Measurements from ENCODE around the gene TENM4. TPM values are rescaled to one million over a fixed set of nuclear protein-coding genes. Genes with fewer than 3 reads are reported as not detected.

TENM4 gene
- total RNA-seq, 2 donors from 2014 or later = 2.5 to 4.4 TPM

DNA sequence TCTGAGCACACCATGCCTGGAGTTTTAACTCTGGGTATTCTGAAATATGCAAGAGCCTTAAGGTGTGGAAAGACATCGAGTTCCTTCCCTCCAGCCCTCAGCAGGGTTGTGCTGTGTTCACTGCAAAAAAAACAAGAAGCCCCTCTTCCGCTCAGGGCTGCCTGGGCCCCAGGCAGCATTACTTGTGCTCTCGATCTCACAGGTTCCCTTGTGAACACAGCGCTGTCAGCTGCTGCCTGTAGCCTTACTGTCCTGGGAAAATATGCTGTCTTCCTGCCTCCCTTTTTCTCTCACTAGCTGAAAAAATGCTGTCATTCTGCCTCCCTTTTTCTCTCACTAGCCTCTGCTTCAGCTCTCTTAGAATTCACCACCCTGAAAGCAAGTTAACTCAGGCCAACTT is 15.7 kb upstream of the TENM4 start:
- DNase-seq (no peak), ATAC-seq (no peak)
- intact Hi-C loops (cut with DNase I) = no loop called here

DNA sequence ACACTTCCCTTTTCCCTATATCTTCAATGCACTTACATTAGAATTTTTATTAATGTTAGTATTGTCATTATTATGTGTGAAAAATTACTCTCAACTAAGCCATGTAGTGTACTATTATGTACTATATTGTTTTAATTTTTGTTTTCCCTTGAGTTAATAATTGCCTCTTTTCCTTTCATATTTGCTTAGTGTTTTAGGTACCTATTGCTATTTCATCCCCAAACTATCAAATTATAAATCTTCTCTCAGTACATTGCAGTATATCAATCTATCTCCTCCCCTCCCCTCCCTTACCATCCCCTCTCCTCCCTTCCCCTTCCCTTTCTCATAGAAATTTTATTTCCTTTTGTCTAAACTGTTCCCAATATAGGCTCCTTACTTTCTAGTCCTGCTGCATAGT is 12.8 kb upstream of the TENM4 start:
- DNase-seq = no peak
- ATAC-seq = no peak
- intact Hi-C loops (cut with DNase I) = no loop called here

DNA sequence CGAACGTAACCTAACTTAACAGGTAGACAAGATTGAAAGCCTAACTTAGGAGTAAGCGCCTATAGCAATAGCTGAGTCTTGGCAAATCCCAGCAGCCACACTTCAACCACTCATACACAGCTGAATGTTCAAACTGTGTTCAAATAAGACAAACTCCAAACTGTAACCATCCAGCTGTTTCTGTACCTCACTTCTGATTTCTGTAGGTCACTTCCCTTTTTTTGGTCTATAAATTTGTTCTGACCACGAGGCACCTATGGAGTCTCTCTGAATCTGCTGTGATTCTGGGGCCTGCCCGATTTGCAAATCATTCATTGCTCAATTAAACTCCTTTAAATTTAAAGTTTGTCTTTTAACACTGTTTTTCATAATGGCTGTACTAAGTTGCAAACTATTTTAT is 8.2 kb upstream of the TENM4 start:
- DNase-seq (no peak), ATAC-seq (no peak)
- intact Hi-C loops (cut with DNase I) = no loop called here

DNA sequence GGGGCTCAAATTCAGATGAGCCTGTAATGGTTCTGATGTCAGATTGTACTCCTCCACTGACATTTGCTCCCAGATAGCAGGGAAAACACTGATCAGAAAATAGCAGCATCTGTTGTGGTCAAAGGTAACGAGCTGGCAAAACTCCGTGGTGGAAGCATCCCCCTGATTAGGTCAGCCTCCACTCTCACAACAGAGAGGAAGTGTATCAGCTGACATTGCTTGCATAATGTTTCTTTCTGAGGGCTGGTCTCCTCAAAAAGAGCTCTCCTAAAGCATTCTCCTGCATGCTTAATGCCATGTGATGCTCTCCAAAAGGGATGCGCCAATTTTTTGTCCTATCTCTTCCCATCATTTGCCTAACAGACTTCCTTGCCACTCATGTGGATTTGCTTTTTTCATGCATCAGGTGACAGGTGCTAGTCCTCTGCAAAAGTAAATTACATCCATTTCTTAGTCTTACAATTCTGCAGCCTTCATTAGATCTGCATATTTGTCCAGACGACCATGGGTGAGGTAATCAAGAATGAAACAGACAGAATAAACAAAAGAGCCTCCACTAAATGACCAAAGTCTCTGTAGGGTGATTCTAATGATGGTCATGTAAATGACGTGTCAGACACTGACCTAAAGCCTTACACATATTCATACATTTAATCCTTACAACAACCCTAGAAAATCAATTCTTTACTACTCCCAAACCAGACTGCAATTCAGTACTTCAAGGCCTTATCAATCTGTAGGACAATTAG is 6.4 kb upstream of the TENM4 start:
- intact Hi-C loops (cut with DNase I) = no loop called here
- no peak for DNase-seq
- no peak for ATAC-seq

DNA sequence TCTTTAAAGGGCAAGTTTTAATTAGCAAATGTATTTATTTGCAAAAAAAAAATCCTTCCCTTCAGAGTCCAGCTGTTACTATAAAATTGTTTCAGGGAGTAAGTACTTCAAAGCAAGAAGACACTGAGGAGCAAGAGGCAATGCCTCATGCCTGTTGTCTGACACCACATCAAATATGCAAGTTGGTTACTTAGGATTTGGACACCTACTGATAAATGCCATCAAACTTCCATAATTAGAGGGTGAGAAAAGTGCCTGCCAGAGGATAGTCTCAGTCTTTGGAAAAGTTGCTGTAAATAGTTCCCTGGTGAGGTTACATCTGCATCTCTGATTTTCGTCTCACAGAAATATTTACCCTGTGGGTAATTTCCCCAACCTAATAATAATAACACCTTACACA is 4.1 kb upstream of the TENM4 start:
- ATAC-seq (no peak), DNase-seq (no peak)
- intact Hi-C loops (cut with DNase I) = no loop called here

DNA sequence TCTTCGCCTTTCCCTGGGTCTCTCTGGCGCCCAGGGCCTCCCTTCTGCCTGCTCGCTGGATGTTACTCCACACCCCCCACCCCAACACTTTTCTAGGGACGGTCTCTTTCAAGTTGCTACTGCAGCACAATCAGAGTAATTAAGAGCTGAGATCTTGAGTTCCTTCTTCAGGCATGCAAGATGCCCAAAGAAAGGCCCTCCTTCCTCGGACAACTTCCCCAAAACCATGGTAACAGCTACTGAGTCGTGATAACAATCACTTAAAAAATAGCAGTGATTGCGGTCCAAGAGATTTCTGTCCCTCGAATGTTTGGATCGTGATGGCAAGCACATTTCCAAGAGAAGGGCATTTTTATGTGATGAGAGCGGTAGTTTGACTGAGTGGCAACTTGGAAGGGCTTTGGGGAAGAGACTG is 638 bp upstream of the TENM4 start:
- ATAC-seq (no peak), DNase-seq (no peak)
- intact Hi-C loops (cut with DNase I) = no loop called here

DNA sequence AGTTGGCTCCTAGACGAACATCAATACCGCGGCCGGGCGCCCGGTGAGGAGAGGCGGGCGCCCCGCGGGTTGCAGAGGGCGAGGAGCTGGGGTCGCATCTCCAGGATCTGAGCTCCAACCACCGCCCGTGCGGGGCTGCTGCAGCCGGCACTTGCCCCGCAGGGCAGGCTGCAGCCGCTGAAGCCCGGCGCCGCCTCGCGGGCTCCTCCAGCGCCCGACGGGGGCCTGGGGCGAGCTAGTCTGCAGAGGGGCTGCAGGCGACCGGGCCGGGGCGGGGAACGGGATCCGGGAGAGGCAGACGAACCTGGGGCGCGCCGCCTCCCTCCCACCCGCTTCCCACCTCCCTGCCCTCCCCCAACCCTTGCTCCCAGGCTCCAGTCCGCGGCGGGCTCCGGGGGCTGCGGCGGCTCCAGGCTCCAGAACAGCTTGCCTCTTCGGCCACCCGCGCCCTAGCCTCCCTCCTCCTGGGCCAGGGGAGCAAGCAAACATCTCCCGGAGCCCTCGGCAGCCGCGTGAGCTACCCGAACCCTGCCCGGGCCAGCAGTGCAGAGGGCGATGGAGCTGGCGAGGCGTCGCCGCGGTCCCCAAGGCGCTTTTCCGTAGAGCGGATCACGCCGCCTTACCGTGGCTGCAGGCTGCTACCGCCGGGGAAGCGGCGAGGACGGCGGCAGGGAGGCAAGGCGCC is 802 bp downstream of the TENM4 start:
- intact Hi-C loops (cut with DNase I) = no loop called here
- DNase-seq (peak; percentile 27), ATAC-seq (peak; percentile 36 to 46)

DNA sequence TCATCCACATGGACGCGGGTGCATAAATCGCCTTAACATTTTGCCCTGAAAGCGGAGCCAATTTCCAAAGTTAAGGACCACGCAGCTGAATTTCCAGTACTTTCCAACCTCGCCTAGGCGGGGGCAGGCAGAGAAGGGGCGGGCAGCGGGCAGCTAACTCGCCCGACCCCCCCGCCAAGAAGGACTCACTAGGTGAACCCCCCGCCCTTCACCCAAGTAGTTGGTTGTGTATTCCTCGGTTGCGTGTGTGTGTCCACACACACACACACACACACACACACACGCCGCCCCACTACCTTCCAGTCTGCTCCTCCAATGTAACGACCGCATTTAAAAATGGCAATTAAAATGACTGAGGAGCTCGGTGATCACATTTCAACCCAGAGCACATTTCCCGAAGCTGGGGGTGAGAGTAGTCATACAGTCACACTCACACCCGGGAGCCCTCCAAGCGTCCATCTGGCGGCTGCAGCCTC is 1.4 kb downstream of the TENM4 start:
- ATAC-seq (peak; percentile 3 to 7), DNase-seq (no peak)
- intact Hi-C loops (cut with DNase I) = no loop called here

DNA sequence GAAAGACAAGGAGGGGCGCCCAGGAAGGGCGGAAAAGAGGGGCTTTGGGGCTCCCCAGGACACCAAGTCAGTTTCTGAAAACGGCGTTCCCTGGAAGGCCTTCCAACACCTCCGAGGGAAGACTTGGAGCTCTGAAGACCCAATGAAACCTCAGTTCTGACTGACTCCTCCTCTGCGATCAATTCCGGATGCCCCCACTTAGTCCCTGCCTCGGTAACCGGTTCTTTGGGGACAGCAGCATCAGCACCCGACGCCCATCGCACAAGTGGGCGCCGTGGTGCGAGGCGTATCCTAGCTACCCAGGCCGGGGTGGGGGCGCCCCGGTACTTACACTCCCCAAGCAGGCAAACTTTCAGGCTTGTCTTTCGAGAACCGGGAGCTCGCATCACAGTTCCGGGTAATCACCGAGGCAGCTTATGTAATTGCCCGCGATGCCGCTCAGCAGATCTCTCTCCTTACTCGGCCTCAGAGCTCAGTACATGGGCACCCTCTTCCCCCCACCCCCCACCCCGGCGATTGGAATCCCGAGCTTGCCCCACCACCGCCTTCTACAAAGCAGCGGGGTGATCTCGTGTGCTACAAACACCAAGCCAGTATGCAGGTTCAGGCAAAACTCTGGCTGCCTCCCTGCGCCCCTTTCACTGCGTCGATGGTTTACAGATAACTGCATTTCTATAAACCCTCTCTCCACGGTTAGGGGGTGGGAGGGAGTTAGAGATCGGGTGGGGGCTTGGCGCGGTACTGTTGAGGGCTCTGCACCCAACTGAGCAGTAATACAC is 2.0 kb downstream of the TENM4 start:
- peak; percentile 6 to 15 for ATAC-seq
- no peak for DNase-seq
- intact Hi-C loops (cut with DNase I) = no loop called here

DNA sequence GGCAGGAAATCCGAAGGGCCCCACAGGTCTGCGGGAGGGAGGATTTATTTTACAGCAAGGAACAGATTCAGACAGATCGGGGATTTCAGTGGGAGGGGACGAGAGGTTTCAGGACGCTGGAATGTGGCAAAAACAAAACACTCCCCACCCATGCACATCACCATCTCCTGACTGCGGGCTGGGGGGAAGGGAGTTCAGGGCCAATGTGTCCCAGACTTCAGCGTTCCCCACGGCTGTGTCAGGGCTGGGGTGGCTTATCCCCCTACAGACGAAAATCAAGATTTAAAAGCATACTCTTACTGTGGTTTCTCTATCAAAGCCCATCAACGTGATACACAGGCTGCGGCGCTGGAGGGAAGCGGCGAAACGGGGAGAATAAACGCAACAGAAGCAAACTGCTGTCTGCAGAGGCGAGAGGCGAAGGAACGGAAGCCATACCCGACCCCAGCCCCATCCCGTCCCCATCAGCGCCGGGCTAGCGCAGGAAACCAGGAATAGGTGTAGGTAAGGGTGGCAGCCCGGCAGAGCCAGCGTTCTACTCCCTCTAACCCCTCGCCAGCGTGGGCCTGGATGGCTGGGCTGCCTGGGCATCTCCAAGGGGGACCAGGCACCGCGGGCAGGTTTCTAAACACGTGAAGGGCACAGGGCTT is 2.7 kb downstream of the TENM4 start:
- intact Hi-C loops (cut with DNase I) = no loop called here
- peak in 1 of 2 donors; percentile 5 for ATAC-seq
- no peak for DNase-seq

DNA sequence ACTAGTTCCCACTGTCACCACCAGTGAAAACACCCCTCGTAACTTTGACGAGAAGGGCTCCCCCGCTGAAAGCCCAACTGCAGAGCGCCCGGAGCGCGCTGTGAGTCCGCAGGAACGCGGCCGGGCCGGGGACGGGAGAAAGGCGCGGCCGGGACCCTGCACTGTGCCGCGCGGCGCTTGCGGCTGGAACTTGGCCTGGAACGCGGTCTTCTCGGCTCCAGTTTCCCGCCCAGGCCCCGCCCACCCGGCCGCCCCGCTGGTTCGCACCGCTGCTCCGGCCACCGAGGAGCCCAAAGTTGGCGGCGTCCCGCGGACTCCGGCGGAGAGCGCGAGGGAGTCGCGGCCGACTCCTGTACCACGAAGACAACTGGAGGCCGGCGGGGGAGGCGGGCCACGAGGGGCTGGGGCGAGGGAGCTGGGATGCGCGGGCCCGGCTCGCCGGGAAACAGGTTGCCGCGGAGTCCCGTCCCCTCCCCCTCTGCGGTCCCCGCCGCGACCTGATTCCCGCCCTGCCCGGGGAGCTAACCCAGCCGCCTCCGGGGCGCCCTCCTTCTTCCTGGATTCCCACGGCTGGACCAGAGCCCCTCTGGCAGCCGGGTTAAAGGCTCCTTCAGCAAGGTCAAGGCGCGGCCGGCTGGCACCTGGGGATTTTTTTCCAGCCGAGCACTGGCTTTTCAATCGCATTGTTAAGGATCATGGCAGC is 3.4 kb downstream of the TENM4 start:
- intact Hi-C loops (cut with DNase I) = no loop called here
- DNase-seq (peak; percentile 73), ATAC-seq (peak; percentile 50 to 62)

DNA sequence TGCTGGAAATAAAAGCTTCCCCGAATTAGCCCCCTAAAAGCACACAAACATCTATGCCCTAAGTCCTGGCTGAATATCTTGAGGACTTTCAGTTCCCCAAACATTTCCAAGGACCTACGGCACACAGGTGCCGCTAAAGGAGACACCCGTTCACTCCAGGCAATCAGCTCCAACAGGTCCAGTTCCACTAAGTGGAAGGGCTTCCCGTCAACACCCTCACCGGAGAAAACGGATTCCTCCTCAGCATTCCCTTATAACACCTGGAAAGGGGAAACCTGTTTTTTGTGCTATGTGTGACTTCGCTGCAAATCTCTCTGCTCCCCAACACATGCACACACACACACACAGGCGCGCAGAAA is 3.9 kb downstream of the TENM4 start:
- intact Hi-C loops (cut with DNase I) = no loop called here
- no peak for ATAC-seq
- DNase-seq = no peak

DNA sequence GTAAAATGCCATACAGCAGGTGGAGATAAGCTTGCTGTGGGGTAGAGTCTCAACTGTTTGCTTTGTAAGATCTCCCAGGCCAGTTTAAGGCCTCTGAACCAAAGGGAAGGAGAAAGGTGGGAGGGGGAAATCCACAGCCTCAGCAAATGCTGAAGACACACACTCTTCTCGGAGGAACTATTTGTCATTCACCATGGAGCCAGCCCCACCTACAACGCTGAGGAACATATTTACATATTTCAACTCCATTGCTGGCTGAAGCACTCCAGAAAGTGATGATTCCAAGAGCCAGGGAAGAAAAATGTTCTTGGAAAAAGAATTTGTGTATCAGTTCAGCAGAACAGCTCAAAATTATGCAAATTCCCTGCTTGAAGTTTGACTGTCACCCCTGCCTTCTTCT is 6.5 kb downstream of the TENM4 start:
- intact Hi-C loops (cut with DNase I) = no loop called here
- ATAC-seq (no peak), DNase-seq (no peak)

DNA sequence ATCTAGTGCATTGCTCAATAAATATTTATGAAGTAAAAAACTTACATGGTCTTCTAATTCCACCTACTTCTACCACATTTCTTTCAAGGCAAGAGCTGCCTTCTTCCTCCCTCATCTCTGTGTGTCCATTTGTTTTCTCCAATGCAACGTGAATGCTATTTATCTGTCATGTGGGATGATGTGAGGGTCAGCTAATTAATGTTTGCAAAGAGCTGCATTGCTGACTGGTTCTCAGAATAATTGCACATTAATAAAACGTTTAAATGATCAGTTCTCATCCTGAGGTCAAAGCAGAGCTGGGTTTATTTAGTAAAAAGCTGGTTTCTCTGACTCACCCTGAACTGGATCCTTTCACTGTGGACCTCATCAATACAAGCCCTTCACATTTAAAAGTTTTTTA is 8.7 kb downstream of the TENM4 start:
- ATAC-seq (no peak), DNase-seq (no peak)
- intact Hi-C loops (cut with DNase I) = no loop called here

DNA sequence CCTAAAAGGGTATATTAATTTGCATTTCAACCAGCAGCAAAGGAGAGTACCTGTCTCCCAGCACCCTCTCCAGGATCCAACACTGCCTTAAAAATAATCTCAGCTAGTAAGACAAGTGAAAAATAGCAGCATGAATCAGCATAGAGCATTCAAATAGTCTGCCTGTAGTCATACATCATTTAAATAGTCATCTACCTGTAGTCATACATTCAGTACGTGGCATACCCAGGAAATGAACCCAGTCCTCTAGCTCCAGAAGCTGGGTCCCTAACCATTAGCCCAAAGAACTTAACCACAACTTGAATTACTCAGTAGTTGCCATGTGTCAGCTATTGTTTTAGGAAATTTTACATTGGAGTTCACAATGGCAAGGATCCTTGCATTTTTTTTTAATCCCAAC is 9.3 kb downstream of the TENM4 start:
- ATAC-seq (no peak), DNase-seq (no peak)
- intact Hi-C loops (cut with DNase I) = no loop called here

DNA sequence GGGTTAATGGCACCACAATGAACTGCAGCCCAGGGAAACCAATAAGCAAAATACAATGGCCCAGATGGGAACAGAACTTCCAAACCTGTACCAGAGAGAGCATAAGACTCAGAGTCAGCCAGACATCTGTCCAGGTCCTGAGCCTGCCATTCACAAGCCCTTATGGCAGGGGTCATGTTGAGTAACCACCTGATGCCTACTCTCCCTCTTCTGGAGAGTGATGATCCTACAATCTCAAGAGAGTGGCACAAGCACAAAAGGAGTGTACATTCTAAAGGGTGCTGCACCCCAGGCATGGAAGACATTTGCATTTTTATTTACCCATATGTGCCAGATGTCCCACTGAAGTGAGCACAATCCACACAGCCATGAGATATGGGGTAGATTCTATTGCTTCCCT is 10.6 kb downstream of the TENM4 start:
- intact Hi-C loops (cut with DNase I) = no loop called here
- no peak for ATAC-seq
- no peak for DNase-seq

DNA sequence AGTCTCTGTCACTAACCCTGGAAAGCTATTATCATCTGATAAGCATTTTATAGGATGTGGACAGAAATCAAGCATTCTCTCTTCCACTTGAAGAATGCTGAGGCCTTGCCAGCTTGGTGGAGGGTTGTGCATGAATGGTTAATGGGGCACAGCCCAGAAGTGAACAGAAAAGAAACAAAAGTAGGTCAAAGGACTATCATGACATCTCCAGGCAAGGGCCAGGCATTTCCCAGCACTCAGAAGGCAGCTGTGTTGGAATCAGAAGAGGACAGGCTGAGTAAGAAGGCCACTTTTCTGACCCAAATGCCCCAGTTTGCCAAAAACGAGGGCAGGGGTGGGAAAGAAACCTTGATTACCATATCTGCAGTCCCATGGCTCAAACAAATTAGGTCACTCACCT is 12.4 kb downstream of the TENM4 start:
- peak; percentile 17 to 80 for ATAC-seq
- intact Hi-C loops (cut with DNase I) = no loop called here

DNA sequence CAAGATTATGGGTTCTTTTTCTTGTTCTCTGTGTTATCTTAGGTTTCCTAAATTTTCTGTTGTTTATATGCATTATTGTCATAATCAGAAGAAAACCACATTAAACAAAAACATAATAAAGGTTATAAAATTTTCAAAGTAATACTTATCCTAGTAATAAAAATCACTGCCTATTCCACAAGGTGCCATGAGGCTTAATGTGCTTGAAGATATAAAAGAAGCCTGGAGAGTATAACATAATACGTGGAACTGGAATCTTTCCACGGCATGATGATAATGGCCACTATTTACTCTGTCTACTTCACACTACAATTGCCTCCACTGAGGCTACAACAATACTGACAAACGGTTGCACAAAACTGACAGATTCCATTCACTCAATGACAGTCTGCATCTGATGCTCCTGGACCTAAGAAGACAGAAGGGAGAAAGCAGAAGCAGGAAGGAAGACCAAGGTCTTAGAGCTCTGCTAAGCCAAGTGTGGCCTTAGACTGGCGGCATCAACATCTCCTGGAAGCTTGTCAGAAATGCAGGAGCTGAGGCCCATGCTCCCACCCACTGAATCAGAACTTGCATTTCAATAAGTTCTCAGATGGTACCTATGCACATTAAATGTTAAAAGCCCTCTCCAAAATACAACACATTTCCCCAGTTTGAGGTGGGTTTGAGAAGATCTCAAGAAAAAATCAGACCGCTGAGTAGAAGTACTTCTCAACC is 13.1 kb downstream of the TENM4 start:
- intact Hi-C loops (cut with DNase I) = no loop called here
- DNase-seq = no peak
- no peak for ATAC-seq

More for the DNA sequence above, 12.4 kb downstream of the TENM4 start:
- no peak for DNase-seq

DNA sequence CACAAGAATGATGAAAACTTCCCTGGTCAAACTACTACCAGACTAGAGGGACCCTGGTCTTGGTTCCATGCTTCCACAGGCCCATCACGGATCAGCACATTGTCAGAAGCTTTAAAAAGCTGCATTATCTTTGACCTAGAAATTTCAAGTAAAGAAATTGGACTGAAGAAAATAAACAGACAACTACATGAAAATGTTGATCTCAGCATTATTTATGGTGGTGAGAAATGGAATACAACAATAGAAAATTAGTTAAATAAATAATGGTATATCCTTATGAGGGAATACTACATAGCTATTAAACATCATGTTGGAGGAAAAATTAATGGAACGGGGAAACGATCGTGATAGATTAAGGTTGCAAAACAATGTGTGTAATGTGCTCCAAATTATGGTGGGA is 13.7 kb downstream of the TENM4 start:
- ATAC-seq (no peak), DNase-seq (no peak)
- intact Hi-C loops (cut with DNase I) = no loop called here
